Coronary artery (tissue), 2 donors: ENCODE measurements around the gene ZC3H18.

Experiments
- DNase-seq: peaks from one replicate; pipeline ENCODE4 v3.0.0-alpha.2; 2017; ENCODE audit warnings: low spot score
- H3K27ac ChIP-seq, 2 donors: fragments of 200-600 bp; sonication (generic); one replicate each; pipeline ENCODE4 v1.5.1; 2016 to 2019
- H3K4me3 ChIP-seq: fragments of 200-600 bp; sonication (generic); 2 replicates; pipeline ENCODE4 v1.5.1; 2016; ENCODE audit warnings: mild to moderate bottlenecking, moderate library complexity
- CTCF ChIP-seq: fragments of 200-600 bp; sonication (generic); IDR thresholded peaks from one replicate; pipeline ENCODE4 v1.5.1; 2019; ENCODE audit warnings: antibody characterized with exemption

The ZC3H18 gene

DNA sequence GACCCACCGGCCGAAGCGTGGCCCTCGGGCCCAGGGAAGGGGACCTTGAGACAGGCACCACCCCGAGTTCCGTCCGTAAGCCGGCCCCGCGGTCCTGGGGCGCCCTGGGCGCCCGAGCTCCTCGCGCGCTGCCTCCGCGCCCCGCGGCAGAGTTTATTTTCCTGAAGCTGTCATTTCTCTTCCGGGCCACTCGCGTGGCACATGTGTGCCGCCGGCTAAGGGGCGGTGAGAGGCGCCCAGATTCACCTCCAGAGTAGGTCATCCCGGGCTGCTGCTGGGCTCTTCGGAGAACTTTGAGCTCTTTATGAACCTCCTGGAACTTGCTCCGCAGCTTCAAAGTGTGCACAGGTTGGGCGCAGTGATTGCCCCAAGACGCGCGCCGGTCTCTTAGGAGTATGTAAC lies 489 bp downstream of the ZC3H18 start:
- no peak for TF ChIP-seq CTCF
- H3K27ac ChIP-seq: peak overlapping the region; percentile 4 to 91
- no peak for DNase-seq
- peak overlapping the region; percentile 92 for H3K4me3 ChIP-seq

GRCh38 chr16:88575251-88575650 lies 5.0 kb downstream of the ZC3H18 start:
- Histone ChIP-seq H3K27ac (no peak overlapping the region), H3K4me3 (no peak overlapping the region)
- no peak for TF ChIP-seq CTCF
- DNase-seq: no peak

GRCh38 chr16:88576307-88576706 lies 6.1 kb downstream of the ZC3H18 start:
- no peak overlapping the region for H3K4me3 ChIP-seq
- no peak for TF ChIP-seq CTCF
- no peak overlapping the region for H3K27ac ChIP-seq
- DNase-seq: no peak

DNA sequence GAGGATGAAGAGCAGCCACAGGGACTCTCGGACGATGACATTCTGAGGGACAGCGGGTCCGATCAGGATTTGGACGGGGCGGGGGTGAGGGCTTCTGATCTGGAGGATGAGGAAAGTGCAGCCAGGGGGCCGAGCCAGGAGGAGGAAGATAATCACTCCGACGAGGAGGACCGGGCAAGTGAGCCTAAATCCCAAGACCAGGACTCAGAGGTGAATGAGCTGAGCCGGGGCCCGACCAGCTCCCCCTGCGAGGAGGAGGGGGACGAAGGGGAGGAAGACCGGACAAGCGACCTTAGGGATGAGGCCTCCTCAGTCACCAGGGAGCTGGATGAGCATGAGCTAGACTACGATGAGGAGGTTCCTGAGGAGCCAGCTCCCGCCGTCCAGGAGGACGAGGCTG lies 7.0 kb downstream of the ZC3H18 start:
- TF ChIP-seq CTCF: no peak
- DNase-seq: no peak
- no peak overlapping the region for H3K27ac ChIP-seq
- H3K4me3 ChIP-seq: no peak overlapping the region

DNA sequence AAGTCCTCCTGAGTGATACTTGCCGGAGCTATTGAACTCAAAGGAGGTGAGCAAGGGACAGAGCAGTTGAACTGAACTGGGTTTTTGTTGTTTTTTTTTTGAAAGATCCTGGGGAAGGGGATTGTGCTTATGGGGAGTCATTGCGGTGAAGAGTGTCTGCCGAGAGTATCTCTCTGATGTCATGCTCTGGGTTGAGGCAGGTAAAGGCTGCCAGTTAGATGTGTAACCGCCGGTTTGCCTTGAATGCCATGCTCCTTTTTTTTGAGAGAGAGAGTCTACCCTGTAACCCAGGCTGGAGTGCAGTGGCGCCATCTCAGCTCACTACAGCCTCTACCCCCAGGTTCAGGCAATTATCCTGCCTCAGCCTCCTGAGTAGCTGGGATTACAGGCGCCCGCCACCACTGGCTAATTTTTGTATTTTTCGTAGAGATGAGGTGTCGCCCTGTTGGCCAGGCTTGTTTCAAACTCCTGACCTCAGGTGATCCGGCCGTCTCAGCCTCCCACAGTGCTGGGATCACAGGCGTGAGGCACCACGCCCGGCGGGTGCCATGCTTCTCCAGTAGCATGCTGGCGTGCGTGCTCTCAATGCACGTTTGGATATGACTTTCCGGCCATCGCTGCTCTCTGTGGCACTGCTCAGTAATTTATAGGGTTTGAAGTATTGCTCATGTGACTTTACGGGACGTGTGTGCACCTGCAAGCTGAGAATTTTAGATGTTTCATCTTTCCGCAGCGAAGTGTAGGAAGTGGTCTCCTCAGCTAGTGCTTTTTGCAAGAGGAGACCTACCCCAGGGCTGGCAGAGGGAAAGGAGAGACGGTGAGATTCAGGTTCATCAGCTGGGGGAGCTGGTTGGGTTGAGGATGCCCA lies 8.5 kb downstream of the ZC3H18 start:
- no peak overlapping the region for H3K27ac ChIP-seq
- no peak for DNase-seq
- TF ChIP-seq CTCF: no peak
- H3K4me3 ChIP-seq: no peak overlapping the region

- no peak for TF ChIP-seq CTCF
- DNase-seq: no peak
- H3K4me3 ChIP-seq: no peak overlapping the region
- H3K27ac ChIP-seq: no peak overlapping the region
These were observed 10.2 kb downstream of the ZC3H18 start for GRCh38 chr16:88580371-88580770.

DNA sequence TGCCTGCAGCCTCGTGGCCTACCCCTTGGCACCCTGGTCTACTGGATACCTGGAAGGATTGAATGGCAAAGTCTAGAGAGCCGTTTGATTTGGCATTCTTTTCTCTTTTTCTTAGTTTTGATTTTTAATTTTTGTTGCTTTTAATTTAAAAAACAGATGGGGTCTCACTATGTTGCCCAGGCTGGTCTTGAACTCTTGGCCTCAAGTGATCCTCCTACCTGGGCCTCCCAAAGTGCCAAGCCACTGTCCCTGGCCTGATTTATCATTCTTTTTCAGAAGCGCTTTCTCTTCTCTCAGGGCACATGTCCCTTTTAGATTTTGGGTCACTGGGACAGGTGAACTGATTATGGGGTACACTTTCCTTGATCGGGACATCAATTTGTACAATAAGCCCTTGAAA lies 10.8 kb downstream of the ZC3H18 start:
- Histone ChIP-seq H3K27ac (no peak overlapping the region), H3K4me3 (no peak overlapping the region)
- no peak for TF ChIP-seq CTCF
- DNase-seq: no peak
